Hypothalamus (tissue), 51 donors: ENCODE data around the gene SLC9A9.

Experiments
- DNase-seq, 51 donors: peaks; one replicate each; lab custom pipeline; 2025; lab: John Stamatoyannopoulos, UW

The SLC9A9 gene

DNA sequence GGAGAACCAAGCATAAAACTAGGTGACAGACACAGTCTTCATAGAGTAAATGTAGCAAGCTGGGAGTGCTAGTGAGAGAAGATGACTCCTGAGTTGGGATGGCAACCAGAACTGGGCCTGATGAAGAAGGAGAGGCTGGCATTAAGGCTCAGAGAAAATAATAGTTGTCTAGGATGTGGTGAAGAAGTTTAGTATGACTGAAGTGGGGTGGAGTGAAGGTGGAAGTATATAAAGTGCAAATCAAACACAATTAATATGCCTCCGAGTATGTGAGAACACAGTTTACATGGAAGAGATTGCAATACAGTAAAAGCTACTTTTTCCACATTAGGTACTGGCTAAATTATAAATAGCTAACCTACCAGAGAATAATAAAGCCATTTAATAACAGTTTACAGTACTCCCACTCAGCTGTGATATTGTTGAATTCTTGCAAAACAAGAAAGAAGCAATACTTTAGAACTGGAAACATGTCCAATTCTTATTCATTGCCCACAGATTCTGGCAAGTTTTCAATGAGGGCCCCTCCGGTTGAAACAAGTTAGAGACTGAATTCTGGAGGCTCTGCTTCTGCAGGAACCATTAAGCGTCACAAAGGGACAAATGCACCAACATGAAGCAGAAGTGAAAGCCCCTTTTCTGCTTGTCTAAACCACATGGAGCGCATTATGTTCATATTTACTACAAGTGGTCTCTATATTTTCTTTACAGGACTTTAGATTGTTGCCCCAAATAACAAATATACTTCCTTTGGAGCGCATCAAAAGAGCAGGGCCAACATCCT, 243.7 kb downstream of the SLC9A9 start:
- no peak for DNase-seq

DNA sequence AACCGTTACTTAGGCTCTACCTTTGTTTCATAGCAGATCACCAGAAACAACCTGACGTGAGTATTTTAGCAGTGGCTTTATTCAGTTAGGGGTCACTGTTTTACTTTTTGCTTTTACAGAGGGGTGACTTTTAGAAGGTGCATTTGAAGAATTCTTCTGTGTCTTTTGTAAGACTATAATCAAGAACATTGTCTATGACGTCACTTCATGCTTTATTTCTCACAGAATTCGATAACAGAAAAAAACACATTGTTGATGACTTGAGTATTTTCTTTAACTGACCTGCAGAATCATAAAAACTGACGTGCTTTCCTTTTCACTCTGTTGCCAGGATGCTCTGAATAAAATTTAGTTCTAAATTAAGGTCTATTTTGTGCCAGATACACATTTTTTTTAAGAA, 244.5 kb downstream of the SLC9A9 start:
- no peak for DNase-seq

DNA sequence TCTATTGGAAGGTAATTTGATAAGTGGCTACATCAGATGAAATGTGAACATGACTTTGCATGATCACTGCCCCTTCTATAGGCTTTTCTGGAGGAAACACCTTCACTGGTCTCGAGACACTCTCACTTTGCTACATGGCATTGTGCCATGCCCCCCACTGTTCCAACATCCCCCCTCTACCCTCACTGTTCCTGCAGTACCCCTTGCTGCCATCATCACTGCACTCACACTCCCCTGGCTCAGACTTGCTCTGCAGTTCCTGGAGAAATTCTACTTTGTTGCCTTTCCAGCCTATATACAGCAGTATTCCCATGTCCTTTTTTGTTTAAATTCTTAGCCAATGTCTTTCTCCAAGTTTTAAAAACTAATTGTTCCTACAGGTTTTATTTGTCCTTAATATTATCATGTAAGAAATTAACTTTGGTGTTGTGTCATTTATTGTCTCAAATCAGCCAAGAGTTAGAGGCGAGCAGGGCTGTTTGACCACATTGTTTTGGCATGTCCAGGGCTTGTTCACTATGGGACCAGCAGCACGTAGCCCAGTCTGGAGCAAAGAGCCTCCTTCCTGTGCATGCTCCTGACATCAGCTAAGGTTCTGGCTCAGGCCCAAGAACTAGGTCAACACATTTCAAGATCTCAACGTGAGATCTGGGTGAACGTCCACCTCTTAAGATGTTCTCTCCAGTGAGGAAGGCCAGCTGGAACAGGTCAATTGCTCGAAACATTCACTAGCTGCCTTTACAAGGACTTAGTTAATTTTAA, 246.4 kb downstream of the SLC9A9 start:
- DNase-seq = peak in 5 of 51 donors; percentile 6 to 22 (median 16)

DNA sequence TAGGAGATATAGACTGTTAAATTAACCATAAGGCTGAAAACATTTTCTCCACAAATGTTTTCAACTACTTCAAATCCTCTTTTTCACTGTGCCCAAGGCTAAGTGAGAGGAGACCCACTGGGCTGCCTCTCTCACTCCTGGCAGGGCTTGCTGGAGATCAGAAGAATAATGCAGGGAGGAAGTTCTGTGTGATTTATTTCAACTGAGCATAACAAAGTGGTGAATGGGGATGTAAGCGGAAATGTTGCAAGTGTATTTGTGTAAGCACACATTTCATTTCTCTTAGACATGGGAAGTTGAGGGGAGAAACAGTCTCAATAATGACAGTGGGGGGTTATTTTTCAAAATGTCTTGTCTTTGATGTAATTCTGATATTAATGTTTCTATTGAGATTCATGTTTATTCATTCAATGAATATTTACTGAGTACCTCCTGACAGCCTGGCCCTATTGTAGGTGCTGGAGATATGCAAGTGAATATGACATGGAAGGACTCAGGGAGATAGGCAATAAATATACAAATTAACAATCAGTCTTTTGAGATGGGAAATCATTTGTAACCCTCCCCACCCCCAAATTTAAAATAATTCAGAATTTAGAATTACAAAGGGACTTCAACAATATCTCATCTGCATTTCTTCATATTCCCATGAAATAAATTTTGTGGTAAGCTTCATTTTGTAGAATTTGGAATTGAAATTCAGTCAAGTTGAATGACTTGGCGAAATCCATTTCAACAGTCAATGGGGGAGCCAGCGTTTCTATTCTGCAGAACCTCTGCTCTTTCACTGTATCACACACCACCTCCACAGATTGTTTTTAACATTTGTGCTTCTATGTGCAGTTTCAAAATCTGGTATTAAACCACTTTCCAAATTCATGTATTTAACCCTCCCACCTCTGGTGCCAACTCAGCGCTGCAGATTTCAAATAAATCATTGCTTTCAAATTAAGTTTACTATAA, 247.2 kb downstream of the SLC9A9 start:
- DNase-seq = no peak

DNA sequence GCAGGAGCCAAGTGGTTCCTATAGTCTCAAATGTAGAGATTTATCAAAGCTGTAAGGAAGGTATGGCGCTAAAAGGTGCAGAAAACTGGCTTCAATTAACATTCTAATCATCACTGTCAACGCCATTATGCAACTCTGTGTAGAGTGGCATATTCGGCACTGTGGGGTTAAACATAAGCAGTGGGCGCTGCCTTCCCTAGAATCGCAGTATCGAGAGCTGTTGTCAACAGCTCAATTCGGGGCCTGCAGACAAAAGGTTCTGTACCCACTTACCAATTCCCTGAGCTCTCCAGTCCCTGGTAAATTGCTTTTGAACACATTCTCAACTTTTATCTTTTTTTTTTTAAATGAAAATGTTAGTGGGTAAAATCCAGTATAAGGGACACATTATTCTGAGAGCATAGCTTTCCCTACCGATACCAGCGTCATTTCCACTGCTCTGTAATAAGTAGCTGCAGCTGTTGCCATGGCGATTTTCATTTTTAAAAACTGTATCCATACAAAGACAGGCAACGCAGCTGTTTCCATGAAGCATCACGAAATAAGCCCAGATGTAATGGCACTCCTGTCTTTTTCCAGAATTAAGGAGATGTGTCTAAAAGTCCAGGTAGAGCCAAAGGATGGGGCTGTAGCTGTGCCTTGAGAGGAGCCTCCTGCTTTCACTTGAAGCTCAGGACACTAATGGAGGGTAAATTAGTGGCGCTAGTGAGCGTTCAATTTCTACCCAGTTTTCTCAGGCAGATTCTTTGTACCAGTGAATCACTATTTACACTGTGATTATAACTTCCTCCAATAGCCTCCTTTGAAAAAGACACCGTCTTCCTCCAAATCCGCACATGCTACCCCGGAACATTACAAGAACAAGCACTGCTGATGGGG, 250.3 kb downstream of the SLC9A9 start:
- peak in 5 of 51 donors; percentile 13 to 75 (median 30) for DNase-seq

DNA sequence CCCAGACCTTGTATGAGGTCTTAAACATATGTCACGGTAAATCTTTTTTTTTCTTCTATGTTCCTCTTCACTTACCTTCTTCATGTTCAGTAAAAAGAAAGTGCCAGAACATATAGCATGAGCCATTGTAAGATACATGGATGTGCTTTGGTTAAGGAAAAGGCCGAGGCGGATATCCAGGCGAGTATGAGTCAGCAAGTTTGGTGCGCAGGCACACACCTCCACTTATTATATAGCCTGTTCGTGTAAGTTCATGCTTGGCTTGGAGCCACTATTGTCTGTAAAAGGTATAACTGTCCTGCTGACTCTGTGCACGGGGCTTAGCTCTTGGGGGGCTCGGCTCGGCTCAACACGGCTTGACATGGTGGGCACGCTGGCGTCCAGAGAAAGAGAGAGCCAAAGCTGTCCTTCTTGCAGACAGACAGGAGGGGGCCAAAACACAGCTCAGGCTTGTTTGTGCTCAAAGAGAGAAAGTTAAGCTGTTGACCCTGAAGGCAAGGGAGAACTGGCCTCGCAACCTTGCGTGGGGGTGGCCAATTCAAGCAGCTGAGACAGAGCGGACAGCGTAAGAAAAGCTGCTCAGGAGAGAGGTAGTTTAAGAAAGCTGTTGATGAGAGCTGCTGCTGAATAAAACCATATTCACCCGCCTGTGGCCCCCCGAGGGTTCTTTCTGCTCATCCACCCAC, 251.2 kb downstream of the SLC9A9 start:
- DNase-seq = no peak

DNA sequence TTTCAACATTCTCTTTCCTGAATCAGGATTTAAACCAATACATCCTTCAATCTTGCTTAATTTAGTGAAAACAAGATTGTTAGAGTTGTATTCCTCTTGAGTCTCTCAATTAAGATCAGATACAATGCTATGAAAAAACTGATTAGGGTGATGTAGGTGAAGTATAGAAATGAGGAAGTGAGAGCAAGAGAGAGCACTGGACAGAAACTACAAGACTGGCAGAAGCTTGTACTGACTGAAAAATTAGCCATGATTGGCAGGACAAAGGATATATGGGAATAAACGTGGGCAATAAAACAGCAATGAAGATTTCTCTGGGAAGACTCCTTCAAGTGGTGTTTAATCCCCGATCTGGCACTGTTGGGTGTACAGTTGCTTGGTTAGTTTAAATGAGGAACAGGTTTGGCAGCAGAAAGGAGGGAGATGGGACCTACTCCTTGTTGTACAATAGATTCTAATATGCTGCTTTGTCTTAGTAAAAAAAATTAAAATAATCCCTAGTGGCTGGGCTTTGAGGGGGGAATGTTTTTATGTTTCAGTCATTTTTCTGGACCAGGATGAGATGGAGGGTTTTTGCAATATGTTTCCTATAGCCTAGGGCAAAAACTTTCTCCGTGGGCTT, 252.7 kb downstream of the SLC9A9 start:
- DNase-seq = no peak

DNA sequence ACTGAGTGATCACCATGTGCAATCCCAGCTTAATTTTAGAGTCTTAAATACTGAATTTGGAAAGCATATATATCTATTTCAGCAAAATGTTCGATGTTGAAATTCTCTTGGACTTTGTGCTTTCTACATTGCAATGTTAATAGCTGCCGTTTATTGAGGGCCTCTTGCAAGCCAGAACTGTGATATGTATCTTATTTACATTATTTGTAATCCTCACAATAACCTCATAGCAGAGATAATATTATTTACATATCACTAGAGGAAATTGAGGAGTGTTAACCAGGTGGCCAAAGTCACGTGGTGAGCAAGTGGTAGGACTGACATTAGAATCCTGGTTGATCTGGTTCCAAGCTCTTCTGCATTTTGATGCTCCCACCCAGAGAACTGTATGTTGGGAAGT, 254.1 kb downstream of the SLC9A9 start:
- DNase-seq = no peak

DNA sequence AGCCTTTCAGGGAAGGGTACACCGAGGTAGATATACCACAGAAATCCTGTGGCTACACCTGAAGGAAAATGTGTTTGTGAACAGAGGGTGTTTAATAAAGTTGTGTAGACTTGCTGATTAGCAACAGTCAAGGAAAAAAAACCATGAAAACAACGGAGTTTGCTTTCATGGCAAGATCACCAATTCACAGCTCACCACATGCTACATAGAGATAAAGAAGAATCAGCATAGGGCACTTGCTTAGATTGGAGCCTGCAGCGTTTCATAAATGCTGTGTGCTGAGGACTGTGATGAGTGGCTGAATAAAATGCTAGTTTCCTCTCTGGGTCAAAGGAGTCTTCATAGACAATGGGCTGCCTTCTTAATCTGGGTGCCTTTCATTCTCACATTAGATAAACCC, 257.6 kb downstream of the SLC9A9 start:
- no peak for DNase-seq

DNA sequence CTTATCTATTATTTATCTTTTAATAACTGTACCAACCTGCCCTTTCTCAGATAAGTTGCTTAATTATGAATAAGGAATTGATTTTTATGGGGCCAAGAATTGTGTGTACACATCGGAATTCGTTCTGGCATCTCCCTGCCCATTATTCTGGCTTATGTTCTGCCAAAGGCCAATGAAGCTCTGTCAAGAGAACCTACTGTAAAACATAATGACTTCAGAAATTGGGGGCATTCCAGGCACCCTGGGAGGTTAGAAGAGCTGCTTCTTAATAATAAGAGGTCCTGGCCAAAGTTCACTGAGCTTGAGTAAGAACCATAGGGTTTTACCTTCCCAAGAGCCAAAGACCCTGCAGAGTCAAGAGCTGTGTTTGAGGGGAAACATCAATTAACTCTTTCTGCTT, 261.7 kb downstream of the SLC9A9 start:
- no peak for DNase-seq

DNA sequence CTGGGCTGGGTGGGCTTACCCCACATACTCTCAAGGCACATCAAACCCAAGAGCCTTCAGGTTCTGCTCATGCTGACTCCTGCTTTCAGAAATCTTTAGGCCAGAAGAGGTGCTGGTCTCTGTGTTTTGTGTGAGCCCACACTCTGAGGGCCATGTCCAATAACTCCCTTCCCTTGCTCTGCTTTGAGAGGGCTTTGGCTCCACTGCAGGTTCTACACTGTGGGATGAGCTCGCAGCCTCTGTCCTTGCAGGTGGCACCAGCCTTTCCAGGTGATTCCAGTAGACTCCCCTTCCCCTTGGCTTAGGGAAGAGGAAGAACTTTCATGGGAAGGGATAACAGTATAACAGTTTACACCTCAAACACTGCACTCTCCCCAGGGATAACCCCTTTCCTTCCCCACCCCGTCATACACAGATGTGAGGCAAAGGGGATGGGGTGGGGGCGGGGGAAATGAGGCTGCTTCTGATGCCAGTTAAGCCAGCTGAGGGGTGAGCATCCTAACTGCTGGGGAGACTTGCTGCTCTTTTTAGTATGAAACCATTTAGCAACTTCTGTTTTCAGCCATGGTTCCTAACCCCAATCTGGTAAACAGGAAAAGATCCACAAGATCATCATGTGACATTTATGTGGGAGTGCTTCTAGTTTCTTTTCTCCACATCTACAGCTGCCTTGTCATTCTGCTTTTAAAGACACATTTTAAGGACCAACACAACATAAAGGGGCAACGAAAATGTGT, 262.4 kb downstream of the SLC9A9 start:
- DNase-seq = no peak

DNA sequence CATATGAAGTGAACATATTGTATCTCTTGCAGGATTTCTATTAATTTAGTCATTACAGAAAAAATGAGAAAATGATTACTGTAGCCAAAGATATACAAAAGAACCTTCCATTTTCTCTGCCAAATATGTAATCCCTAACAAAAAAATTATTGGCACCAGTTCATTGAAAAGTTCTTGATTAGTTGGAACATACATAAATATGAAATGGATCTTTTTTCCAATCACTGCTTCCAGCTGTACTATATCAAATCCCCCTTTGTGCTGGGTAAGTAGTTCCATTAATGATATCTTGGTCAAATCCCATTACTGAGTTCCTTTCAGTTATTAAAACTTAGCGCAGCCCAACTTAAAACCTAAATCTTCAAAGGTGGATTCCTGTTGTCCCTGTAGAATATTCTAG, 263.8 kb downstream of the SLC9A9 start:
- DNase-seq = no peak

DNA sequence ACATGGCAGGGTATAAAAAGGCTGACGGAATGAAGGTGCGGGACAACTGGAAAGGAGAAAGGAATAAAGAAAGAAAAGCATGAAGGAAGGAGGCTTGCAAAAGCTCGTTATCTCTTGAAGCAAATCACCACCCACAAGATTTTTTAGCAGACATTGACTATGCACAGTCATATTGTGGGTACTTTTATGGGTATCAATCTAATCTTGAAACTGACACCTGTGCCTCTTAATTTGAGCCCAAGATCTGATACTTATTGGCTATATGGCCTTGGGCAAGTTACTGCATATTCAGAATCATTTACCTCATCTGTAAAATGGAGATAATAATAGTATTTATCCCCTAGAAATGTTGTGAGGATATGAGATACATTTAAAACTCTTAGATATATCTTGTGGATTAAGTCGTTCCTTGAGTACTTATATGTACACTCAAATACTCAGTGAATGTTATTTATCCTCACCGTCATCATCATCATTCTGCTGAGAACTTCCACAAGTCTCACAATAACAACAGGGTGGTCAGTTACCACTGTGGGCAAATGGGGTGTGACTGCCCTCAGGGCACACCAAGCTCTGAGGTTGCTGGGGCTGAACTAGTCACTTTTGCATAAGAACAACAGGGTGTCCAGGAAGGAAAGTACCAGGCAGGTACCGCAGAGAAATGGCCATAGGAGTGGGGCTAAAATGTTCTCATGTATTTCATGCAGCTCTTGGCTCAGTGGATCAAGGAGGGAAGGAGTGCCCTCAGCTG, 266.1 kb downstream of the SLC9A9 start:
- DNase-seq = no peak

DNA sequence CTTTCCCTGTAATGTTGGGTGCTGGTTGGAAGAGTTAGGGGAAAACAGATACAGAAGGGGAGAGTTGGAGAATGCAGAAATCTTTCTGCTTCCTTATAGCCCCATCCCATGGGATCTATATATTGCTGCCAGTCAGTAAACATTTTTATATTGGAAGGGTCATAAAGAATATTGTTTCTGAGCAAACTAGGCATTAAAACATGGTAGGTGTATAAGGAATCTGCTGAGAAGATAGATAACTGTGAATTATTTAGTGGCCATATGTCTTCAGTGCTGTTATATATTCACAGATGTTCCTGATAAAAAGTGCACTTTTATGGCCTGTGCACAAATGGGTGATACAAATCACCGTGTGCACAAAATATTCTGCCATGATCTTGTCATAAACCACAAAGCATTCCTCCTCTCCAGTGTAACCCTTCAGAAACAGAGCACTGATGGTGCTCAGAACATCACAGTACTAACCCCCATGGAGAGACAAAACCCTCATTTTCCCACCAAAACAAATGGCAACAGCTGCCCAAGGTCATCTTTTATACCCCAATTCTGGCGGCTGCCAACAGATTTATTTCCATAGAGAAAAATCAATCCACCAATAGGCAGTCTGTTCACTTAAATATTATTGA, 269.3 kb downstream of the SLC9A9 start:
- no peak for DNase-seq

DNA sequence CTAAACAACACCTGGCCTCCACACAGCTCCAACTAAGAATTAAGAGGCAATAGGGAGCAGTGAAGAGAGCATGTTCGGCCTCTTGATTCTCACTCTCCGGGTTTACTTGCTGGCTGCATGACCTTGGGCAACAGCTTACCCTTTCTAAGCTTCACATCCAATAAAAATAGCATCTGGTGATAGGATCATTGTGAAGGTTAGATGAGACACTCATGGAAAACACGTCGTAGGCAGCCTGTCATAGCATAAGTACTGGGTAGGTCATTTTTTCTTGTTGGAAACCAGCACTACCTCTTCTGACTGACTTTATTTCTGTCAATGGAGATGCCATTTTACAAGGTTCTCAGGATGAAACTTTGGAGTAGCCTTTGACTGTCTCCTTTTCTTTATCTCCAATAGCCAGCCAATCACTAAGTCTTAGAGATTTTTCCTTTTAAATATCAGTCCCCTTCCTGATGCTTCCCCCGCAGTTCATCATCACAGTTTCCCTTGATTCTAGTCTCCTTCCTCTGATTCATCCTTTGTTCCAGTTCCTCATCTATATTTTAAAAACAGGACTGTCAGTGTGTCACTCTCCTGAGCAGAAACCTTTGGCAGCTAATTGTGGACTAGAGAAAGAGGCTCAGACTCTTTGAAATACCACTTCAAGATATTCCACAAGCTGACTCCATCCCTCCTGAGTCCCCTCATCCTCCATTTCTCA, 271.5 kb downstream of the SLC9A9 start:
- no peak for DNase-seq

DNA sequence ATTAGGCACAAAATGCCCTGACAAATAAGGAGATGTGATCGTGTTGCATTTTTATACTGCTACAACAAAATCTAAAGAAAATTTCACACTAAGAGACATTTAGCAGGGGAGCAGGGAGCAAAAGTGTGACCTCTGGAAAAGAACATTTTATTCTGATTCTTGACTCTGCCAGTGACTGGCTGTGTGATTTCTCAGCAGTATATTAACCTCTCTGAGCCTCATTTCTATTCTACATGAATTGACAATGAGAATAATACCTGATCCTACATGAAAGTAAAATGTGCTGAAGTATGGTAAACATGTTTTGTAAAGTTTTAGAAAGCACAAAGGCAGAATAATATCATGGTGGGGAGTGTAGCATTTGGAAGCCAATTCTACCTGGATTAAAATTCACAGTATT, 273.3 kb downstream of the SLC9A9 start:
- no peak for DNase-seq
